Small intestine (tissue), 7 donors: ENCODE measurements around the gene ACOT7. TPM values are rescaled to one million over a fixed set of nuclear protein-coding genes. Genes with fewer than 3 reads are reported as not detected.

Experiments used
- DNase-seq, 2 donors: peaks; one replicate each; pipeline versions ENCODE4 v3.0.0 to v3.0.0-alpha.2; 2013
- FAIRE-seq: peaks from 2 replicates; lab custom pipeline; 2012; peaks lifted over from hg19 to GRCh38; lab: Jason Lieb, UNC
- H3K27ac ChIP-seq, 3 donors: one replicate each; pipeline ENCODE4 v1.5.1; 2013; ENCODE audit warnings: low read length in 2 of 3, mild to moderate bottlenecking in 2 of 3, control low read depth in 1 of 3, inconsistent platforms in 1 of 3, low read depth in 1 of 3, moderate library complexity in 1 of 3
- H3K27me3 ChIP-seq, 3 donors: one replicate each; pipeline ENCODE4 v1.6.1; 2013; ENCODE audit warnings: low read length in 3 of 3, inconsistent platforms in 1 of 3; ENCODE audit not compliant: control insufficient read depth in 3 of 3, insufficient read depth in 3 of 3
- H3K36me3 ChIP-seq, 3 donors: one replicate each; pipeline ENCODE4 v1.6.1; 2013; ENCODE audit warnings: low read length in 3 of 3, inconsistent platforms in 1 of 3, low read depth in 1 of 3, mild to moderate bottlenecking in 1 of 3, moderate library complexity in 1 of 3; ENCODE audit not compliant: control insufficient read depth in 3 of 3, insufficient read depth in 2 of 3
- H3K4me1 ChIP-seq, 3 donors: one replicate each; pipeline ENCODE4 v1.6.1; 2013; ENCODE audit warnings: low read length in 2 of 3, inconsistent platforms in 1 of 3, low read depth in 1 of 3, mild to moderate bottlenecking in 1 of 3, moderate library complexity in 1 of 3; ENCODE audit not compliant: control insufficient read depth in 3 of 3, insufficient read depth in 2 of 3
- H3K4me3 ChIP-seq, 3 donors: one replicate each; pipeline ENCODE4 v1.5.1; 2013; ENCODE audit warnings: low read length in 3 of 3, control low read depth in 1 of 3, inconsistent platforms in 1 of 3, low read depth in 1 of 3, mild to moderate bottlenecking in 1 of 3, moderate library complexity in 1 of 3
- H3K9me3 ChIP-seq, 2 donors: one replicate each; pipeline ENCODE4 v1.6.1; 2013; ENCODE audit warnings: low read depth in 1 of 2, low read length in 1 of 2; ENCODE audit not compliant: control insufficient read depth in 2 of 2, insufficient read depth in 1 of 2
- WGBS, 3 donors: extraction: QIAGEN DNeasy Blood & Tissue Kit; methylation state at CpG; one replicate each; pipeline ENCODE4 v1.1.7; 2013; 5-methylcytosine and 5-hydroxymethylcytosine counted together
- polyA plus RNA-seq, 4 donors: library from polyadenylated mRNA; stranded (reverse) in 3 of 4; unstranded in 1 of 4; fragments of 200-250 nt in 3 of 4; fragments of 120-200 nt in 1 of 4; gene quantifications; one replicate each; pipeline versions ENCODE4 v1.2.1 to v1.2.3, GENCODE V29; 2013
- donor health status: healthy with polysubstance abuse.
- donor health status: control.
- donor health status: control.
- donor health status: Bipolar disorder and iron deficiency.
- donor health status: healthy.

Gene ACOT7
- polyA plus RNA-seq, 4 donors = 20.3 to 93.8 (median 73.7) TPM

GRCh38 chr1:6321205-6321604, 72.4 kb downstream of the ACOT7 start:
- Histone ChIP-seq H3K27me3 (no peaks in the 10 kb centered on the region), H3K36me3 (peaks cover 2 to 25% (median 3%) of the 10 kb centered on the region in 3 donors), H3K4me1 (no peaks in the 10 kb centered on the region), H3K9me3 (no peaks in the 10 kb centered on the region), H3K4me3 (no peak overlapping the region), H3K27ac (no peak overlapping the region)
- DNase-seq = no peak
- 81 to 94% (median 93%) methylated on average over 8 of the region's 8 CpGs for WGBS, 3 donors
- no peak for FAIRE-seq

GRCh38 chr1:6317098-6317760, 76.3 kb downstream of the ACOT7 start:
- Histone ChIP-seq H3K9me3 (no peaks in the 10 kb centered on the region), H3K27ac (no peak overlapping the region), H3K4me1 (no peaks in the 10 kb centered on the region), H3K4me3 (no peak overlapping the region), H3K36me3 (peaks cover 2 to 23% (median 5%) of the 10 kb centered on the region in 3 donors), H3K27me3 (no peaks in the 10 kb centered on the region)
- FAIRE-seq = no peak
- 75 to 83% (median 82%) methylated on average over 10 to 11 of the region's 11 CpGs for WGBS, 3 donors
- DNase-seq = no peak

- Histone ChIP-seq H3K4me3 (no peak overlapping the region), H3K27ac (no peak overlapping the region), H3K9me3 (no peaks in the 10 kb centered on the region), H3K4me1 (no peaks in the 10 kb centered on the region), H3K27me3 (no peaks in the 10 kb centered on the region), H3K36me3 (peaks cover 2 to 23% (median 7%) of the 10 kb centered on the region in 3 donors)
- 88 to 93% (median 90%) methylated on average over 14 of the region's 14 CpGs for WGBS, 3 donors
- DNase-seq (no peak), FAIRE-seq (no peak)
Measured at GRCh38 chr1:6316240-6317097, 77.1 kb downstream of the ACOT7 start.

GRCh38 chr1:6314503-6314902, 79.1 kb downstream of the ACOT7 start:
- H3K27me3 ChIP-seq = no peaks in the 10 kb centered on the region
- FAIRE-seq = no peak
- DNase-seq = no peak
- no peak overlapping the region for H3K27ac ChIP-seq
- H3K4me1 ChIP-seq = no peaks in the 10 kb centered on the region
- WGBS, 3 donors = 94 to 98% (median 94%) methylated on average over 12 of the region's 12 CpGs
- H3K4me3 ChIP-seq = no peak overlapping the region
- H3K9me3 ChIP-seq = no peaks in the 10 kb centered on the region
- H3K36me3 ChIP-seq = peaks cover 0 to 18% (median 11%) of the 10 kb centered on the region in 3 donors

- Histone ChIP-seq H3K27me3 (no peaks in the 10 kb centered on the region), H3K27ac (no peak overlapping the region), H3K4me3 (no peak overlapping the region), H3K9me3 (no peaks in the 10 kb centered on the region), H3K4me1 (no peaks in the 10 kb centered on the region), H3K36me3 (peaks cover 0 to 18% (median 11%) of the 10 kb centered on the region in 3 donors)
- 85 to 91% (median 90%) methylated on average over 18 of the region's 18 CpGs for WGBS, 3 donors
- DNase-seq = no peak
- FAIRE-seq = no peak
Measured at GRCh38 chr1:6313393-6314200, 80.0 kb downstream of the ACOT7 start.

GRCh38 chr1:6310116-6310848, 83.3 kb downstream of the ACOT7 start:
- H3K4me3 ChIP-seq = no peak overlapping the region
- H3K27ac ChIP-seq = no peak overlapping the region
- peaks cover 0 to 16% (median 14%) of the 10 kb centered on the region in 3 donors for H3K36me3 ChIP-seq
- FAIRE-seq = no peak
- DNase-seq = no peak
- peaks cover 0 to 2% of the 10 kb centered on the region in 2 donors for H3K9me3 ChIP-seq
- no peaks in the 10 kb centered on the region for H3K27me3 ChIP-seq
- H3K4me1 ChIP-seq = no peaks in the 10 kb centered on the region
- 93 to 96% (median 94%) methylated on average over 9 of the region's 9 CpGs for WGBS, 3 donors

- no peaks in the 10 kb centered on the region for H3K4me1 ChIP-seq
- no peaks in the 10 kb centered on the region for H3K27me3 ChIP-seq
- H3K36me3 ChIP-seq = peaks cover 0 to 16% (median 12%) of the 10 kb centered on the region in 3 donors
- no peak for DNase-seq
- peaks cover 0 to 2% of the 10 kb centered on the region in 2 donors for H3K9me3 ChIP-seq
- FAIRE-seq = no peak
- H3K4me3 ChIP-seq = no peak overlapping the region
- WGBS, 3 donors = 83 to 92% (median 91%) methylated on average over 7 of the region's 7 CpGs
- H3K27ac ChIP-seq = no peak overlapping the region
Measured at GRCh38 chr1:6309564-6309963, 84.0 kb downstream of the ACOT7 start.
